Measurements from ENCODE around the gene TTLL4.
A peak's percentile ranks its signal among the peaks of the same experiment; 100 is the strongest.

TTLL4 gene

GRCh38 chr2:218698885-218699284 is 11.8 kb upstream of the TTLL4 start:
- Histone ChIP-seq H3K27ac (ENCODE audit: low read length, poor library complexity, severe bottlenecking) (no peak overlapping the region), H3K27me3 (ENCODE audit: control insufficient read depth in 1 of 2, insufficient read depth in 1 of 2, low read length in 2 of 2) (no peaks in the 10 kb centered on the region), H2AK5ac (ENCODE audit: low read length, severe bottlenecking) (no peak overlapping the region), H3K14ac (ENCODE audit: low read length in 2 of 2) (peak overlapping the region in 1 of 2 experiments; percentile 36), H4K8ac (ENCODE audit: low read length) (no peak overlapping the region), H2BK120ac (ENCODE audit: low read depth, low read length) (no peak overlapping the region), H3K4ac (ENCODE audit: low read depth in 1 of 2, low read length in 2 of 2) (no peak overlapping the region), H3K4me3 (ENCODE audit: insufficient read depth in 1 of 2, low read depth in 1 of 2, low read length in 2 of 2) (no peak overlapping the region), H2BK5ac (ENCODE audit: low read depth, low read length, poor library complexity, severe bottlenecking) (no peak overlapping the region), H3K18ac (ENCODE audit: low read depth in 1 of 2, low read length in 2 of 2) (no peak overlapping the region), H3K4me2 (ENCODE audit: low read length, poor library complexity, severe bottlenecking) (no peak overlapping the region), H3K79me1 (replicated peaks; ENCODE audit: low read length, poor library complexity, severe bottlenecking) (peaks cover 4% of the 10 kb centered on the region), H3K4me1 (ENCODE audit: control insufficient read depth, insufficient read depth, low read depth, low read length) (peaks cover 6% of the 10 kb centered on the region), H2AFZ (ENCODE audit: low read depth, low read length) (no peak overlapping the region), H3K9me3 (ENCODE audit: control insufficient read depth, low read length) (no peaks in the 10 kb centered on the region), H3K9ac (ENCODE audit: low read length) (no peak overlapping the region), H3K23ac (ENCODE audit: low read length in 2 of 2) (no peak overlapping the region), H2BK15ac (ENCODE audit: low read depth, poor library complexity, severe bottlenecking) (no peak overlapping the region), H4K91ac (ENCODE audit: low read length) (no peak overlapping the region), H2BK12ac (ENCODE audit: low read length in 2 of 2) (no peak overlapping the region), H3K36me3 (ENCODE audit: control insufficient read depth in 1 of 2, insufficient read depth in 2 of 2, low read depth in 1 of 2, low read length in 2 of 2) (peaks cover 37 to 65% of the 10 kb centered on the region in 2 experiments)
- no peak for DNase-seq
- 97% methylated on average over 8 of the region's 8 CpGs for WGBS

GRCh38 chr2:218701806-218702205 is 8.8 kb upstream of the TTLL4 start:
- Histone ChIP-seq H3K4me3 (ENCODE audit: insufficient read depth in 1 of 2, low read depth in 1 of 2, low read length in 2 of 2) (no peak overlapping the region), H3K27ac (ENCODE audit: low read length, poor library complexity, severe bottlenecking) (no peak overlapping the region), H4K91ac (ENCODE audit: low read length) (no peak overlapping the region), H3K79me1 (replicated peaks; ENCODE audit: low read length, poor library complexity, severe bottlenecking) (peaks cover 4% of the 10 kb centered on the region), H4K8ac (ENCODE audit: low read length) (no peak overlapping the region), H2BK5ac (ENCODE audit: low read depth, low read length, poor library complexity, severe bottlenecking) (no peak overlapping the region), H2BK12ac (ENCODE audit: low read length in 2 of 2) (no peak overlapping the region), H3K4me1 (ENCODE audit: control insufficient read depth, insufficient read depth, low read depth, low read length) (no peaks in the 10 kb centered on the region), H3K27me3 (ENCODE audit: control insufficient read depth in 1 of 2, insufficient read depth in 1 of 2, low read length in 2 of 2) (no peaks in the 10 kb centered on the region), H2BK15ac (ENCODE audit: low read depth, poor library complexity, severe bottlenecking) (no peak overlapping the region), H3K18ac (ENCODE audit: low read depth in 1 of 2, low read length in 2 of 2) (no peak overlapping the region), H3K4me2 (ENCODE audit: low read length, poor library complexity, severe bottlenecking) (no peak overlapping the region), H2BK120ac (ENCODE audit: low read depth, low read length) (no peak overlapping the region), H2AFZ (ENCODE audit: low read depth, low read length) (no peak overlapping the region), H3K9me3 (ENCODE audit: control insufficient read depth, low read length) (no peaks in the 10 kb centered on the region), H3K4ac (ENCODE audit: low read depth in 1 of 2, low read length in 2 of 2) (no peak overlapping the region), H3K14ac (ENCODE audit: low read length in 2 of 2) (no peak overlapping the region), H3K23ac (ENCODE audit: low read length in 2 of 2) (no peak overlapping the region), H3K36me3 (ENCODE audit: control insufficient read depth in 1 of 2, insufficient read depth in 2 of 2, low read depth in 1 of 2, low read length in 2 of 2) (peaks cover 32 to 47% of the 10 kb centered on the region in 2 experiments), H3K9ac (ENCODE audit: low read length) (no peak overlapping the region), H2AK5ac (ENCODE audit: low read length, severe bottlenecking) (no peak overlapping the region)
- 85% methylated on average over 1 of the region's 2 CpGs for WGBS
- no peak for DNase-seq

GRCh38 chr2:218703341-218703740 is 7.3 kb upstream of the TTLL4 start:
- Histone ChIP-seq H3K27me3 (ENCODE audit: control insufficient read depth in 1 of 2, insufficient read depth in 1 of 2, low read length in 2 of 2) (no peaks in the 10 kb centered on the region), H3K23ac (ENCODE audit: low read length in 2 of 2) (no peak overlapping the region), H2AK5ac (ENCODE audit: low read length, severe bottlenecking) (no peak overlapping the region), H3K36me3 (ENCODE audit: control insufficient read depth in 1 of 2, insufficient read depth in 2 of 2, low read depth in 1 of 2, low read length in 2 of 2) (peaks cover 19 to 32% of the 10 kb centered on the region in 2 experiments), H3K27ac (ENCODE audit: low read length, poor library complexity, severe bottlenecking) (no peak overlapping the region), H3K18ac (ENCODE audit: low read depth in 1 of 2, low read length in 2 of 2) (no peak overlapping the region), H3K4me3 (ENCODE audit: insufficient read depth in 1 of 2, low read depth in 1 of 2, low read length in 2 of 2) (no peak overlapping the region), H2BK120ac (ENCODE audit: low read depth, low read length) (no peak overlapping the region), H2BK15ac (ENCODE audit: low read depth, poor library complexity, severe bottlenecking) (no peak overlapping the region), H3K9me3 (ENCODE audit: control insufficient read depth, low read length) (no peaks in the 10 kb centered on the region), H2AFZ (ENCODE audit: low read depth, low read length) (no peak overlapping the region), H2BK12ac (ENCODE audit: low read length in 2 of 2) (no peak overlapping the region), H3K4me2 (ENCODE audit: low read length, poor library complexity, severe bottlenecking) (no peak overlapping the region), H3K79me1 (replicated peaks; ENCODE audit: low read length, poor library complexity, severe bottlenecking) (peaks cover 4% of the 10 kb centered on the region), H3K4ac (ENCODE audit: low read depth in 1 of 2, low read length in 2 of 2) (no peak overlapping the region), H4K91ac (ENCODE audit: low read length) (no peak overlapping the region), H3K4me1 (ENCODE audit: control insufficient read depth, insufficient read depth, low read depth, low read length) (no peaks in the 10 kb centered on the region), H2BK5ac (ENCODE audit: low read depth, low read length, poor library complexity, severe bottlenecking) (no peak overlapping the region), H3K9ac (ENCODE audit: low read length) (no peak overlapping the region), H4K8ac (ENCODE audit: low read length) (no peak overlapping the region), H3K14ac (ENCODE audit: low read length in 2 of 2) (no peak overlapping the region)
- 89% methylated on average over 4 of the region's 4 CpGs for WGBS
- DNase-seq = no peak

GRCh38 chr2:218708086-218708485 is 2.5 kb upstream of the TTLL4 start:
- H3K4me2 ChIP-seq (ENCODE audit: low read length, poor library complexity, severe bottlenecking) = no peak overlapping the region
- no peaks in the 10 kb centered on the region for H3K27me3 ChIP-seq (ENCODE audit: control insufficient read depth in 1 of 2, insufficient read depth in 1 of 2, low read length in 2 of 2)
- no peak overlapping the region for H3K14ac ChIP-seq (ENCODE audit: low read length in 2 of 2)
- H2BK120ac ChIP-seq (ENCODE audit: low read depth, low read length) = no peak overlapping the region
- no peak overlapping the region for H2BK5ac ChIP-seq (ENCODE audit: low read depth, low read length, poor library complexity, severe bottlenecking)
- H3K4me1 ChIP-seq (ENCODE audit: control insufficient read depth, insufficient read depth, low read depth, low read length) = peaks cover 4% of the 10 kb centered on the region
- H3K9me3 ChIP-seq (ENCODE audit: control insufficient read depth, low read length) = no peaks in the 10 kb centered on the region
- H3K23ac ChIP-seq (ENCODE audit: low read length in 2 of 2) = no peak overlapping the region
- no peak overlapping the region for H4K8ac ChIP-seq (ENCODE audit: low read length)
- no peak overlapping the region for H3K27ac ChIP-seq (ENCODE audit: low read length, poor library complexity, severe bottlenecking)
- no peak overlapping the region for H4K91ac ChIP-seq (ENCODE audit: low read length)
- H3K4me3 ChIP-seq (ENCODE audit: insufficient read depth in 1 of 2, low read depth in 1 of 2, low read length in 2 of 2) = no peak overlapping the region
- no peak overlapping the region for H2AFZ ChIP-seq (ENCODE audit: low read depth, low read length)
- H2AK5ac ChIP-seq (ENCODE audit: low read length, severe bottlenecking) = no peak overlapping the region
- no peak overlapping the region for H3K9ac ChIP-seq (ENCODE audit: low read length)
- no peak overlapping the region for H3K18ac ChIP-seq (ENCODE audit: low read depth in 1 of 2, low read length in 2 of 2)
- no peak overlapping the region for H2BK12ac ChIP-seq (ENCODE audit: low read length in 2 of 2)
- H3K79me1 ChIP-seq (replicated peaks; ENCODE audit: low read length, poor library complexity, severe bottlenecking) = peaks cover 2% of the 10 kb centered on the region
- no peak for DNase-seq
- no peak overlapping the region for H2BK15ac ChIP-seq (ENCODE audit: low read depth, poor library complexity, severe bottlenecking)
- no peaks in the 10 kb centered on the region for H3K36me3 ChIP-seq (ENCODE audit: control insufficient read depth in 1 of 2, insufficient read depth in 2 of 2, low read depth in 1 of 2, low read length in 2 of 2)
- WGBS = 99% methylated on average over 4 of the region's 4 CpGs
- H3K4ac ChIP-seq (ENCODE audit: low read depth in 1 of 2, low read length in 2 of 2) = no peak overlapping the region
